8988T (cell line): ENCODE data around the gene AKR1D1.
"Not testable (repeated sequence)": the region's sequence is repeated elsewhere in the genome, so short reads cannot be mapped to it uniquely, and the experiment has no call there.

ENCODE experiments used
- DNase-seq: peaks from one replicate; pipeline ENCODE4 v3.0.0; 2011

Gene AKR1D1

GRCh38 chr7:138125598-138126111, 49.4 kb downstream of the AKR1D1 start:
- no peak for DNase-seq

- DNase-seq, result no peak
These were observed 50.7 kb downstream of the AKR1D1 start for GRCh38 chr7:138126928-138127327.

GRCh38 chr7:138127996-138128395, 51.7 kb downstream of the AKR1D1 start:
- DNase-seq, result no peak

- DNase-seq, result no peak
These were observed 53.4 kb downstream of the AKR1D1 start for GRCh38 chr7:138129551-138130165.

GRCh38 chr7:138137423-138138171, 61.3 kb downstream of the AKR1D1 start:
- DNase-seq, result no peak

- no peak for DNase-seq
These were observed 62.0 kb downstream of the AKR1D1 start for GRCh38 chr7:138138244-138138643.

GRCh38 chr7:138142583-138143201, 66.4 kb downstream of the AKR1D1 start:
- DNase-seq, result no peak

- no peak for DNase-seq
These were observed 68.7 kb downstream of the AKR1D1 start for GRCh38 chr7:138144958-138145357.

- not testable (repeated sequence) for DNase-seq
These were observed 70.0 kb downstream of the AKR1D1 start for GRCh38 chr7:138146221-138146620.

- not testable (repeated sequence) for DNase-seq
These were observed 70.8 kb downstream of the AKR1D1 start for GRCh38 chr7:138146757-138147734.

- DNase-seq, result no peak
These were observed 75.7 kb downstream of the AKR1D1 start for GRCh38 chr7:138151731-138152577.

GRCh38 chr7:138154661-138155060, 78.4 kb downstream of the AKR1D1 start:
- DNase-seq, result no peak

- no peak for DNase-seq
These were observed 81.4 kb downstream of the AKR1D1 start for GRCh38 chr7:138157702-138158101.

GRCh38 chr7:138158739-138159528, 82.7 kb downstream of the AKR1D1 start:
- DNase-seq, result no peak

- DNase-seq, result peak; percentile 38
These were observed 85.4 kb downstream of the AKR1D1 start for GRCh38 chr7:138161600-138162081.

GRCh38 chr7:138162236-138162635, 86.0 kb downstream of the AKR1D1 start:
- DNase-seq, result no peak

- DNase-seq, result no peak
These were observed 87.5 kb downstream of the AKR1D1 start for GRCh38 chr7:138163800-138164199.

- no peak for DNase-seq
These were observed 88.5 kb downstream of the AKR1D1 start for GRCh38 chr7:138164804-138165203.

GRCh38 chr7:138166681-138167080, 90.4 kb downstream of the AKR1D1 start:
- DNase-seq, result no peak

- no peak for DNase-seq
These were observed 91.0 kb downstream of the AKR1D1 start for GRCh38 chr7:138167222-138167621.

GRCh38 chr7:138167869-138168296, 91.6 kb downstream of the AKR1D1 start:
- no peak for DNase-seq
